ENCODE results near the gene LDB1. TPM values are rescaled to one million over a fixed set of nuclear protein-coding genes. Genes with fewer than 3 reads are reported as not detected.
A peak's percentile ranks its signal among the peaks of the same experiment; 100 is the strongest.

LDB1 gene
- total RNA-seq, 1 donor from 2014 or later: 46.4 TPM

DNA sequence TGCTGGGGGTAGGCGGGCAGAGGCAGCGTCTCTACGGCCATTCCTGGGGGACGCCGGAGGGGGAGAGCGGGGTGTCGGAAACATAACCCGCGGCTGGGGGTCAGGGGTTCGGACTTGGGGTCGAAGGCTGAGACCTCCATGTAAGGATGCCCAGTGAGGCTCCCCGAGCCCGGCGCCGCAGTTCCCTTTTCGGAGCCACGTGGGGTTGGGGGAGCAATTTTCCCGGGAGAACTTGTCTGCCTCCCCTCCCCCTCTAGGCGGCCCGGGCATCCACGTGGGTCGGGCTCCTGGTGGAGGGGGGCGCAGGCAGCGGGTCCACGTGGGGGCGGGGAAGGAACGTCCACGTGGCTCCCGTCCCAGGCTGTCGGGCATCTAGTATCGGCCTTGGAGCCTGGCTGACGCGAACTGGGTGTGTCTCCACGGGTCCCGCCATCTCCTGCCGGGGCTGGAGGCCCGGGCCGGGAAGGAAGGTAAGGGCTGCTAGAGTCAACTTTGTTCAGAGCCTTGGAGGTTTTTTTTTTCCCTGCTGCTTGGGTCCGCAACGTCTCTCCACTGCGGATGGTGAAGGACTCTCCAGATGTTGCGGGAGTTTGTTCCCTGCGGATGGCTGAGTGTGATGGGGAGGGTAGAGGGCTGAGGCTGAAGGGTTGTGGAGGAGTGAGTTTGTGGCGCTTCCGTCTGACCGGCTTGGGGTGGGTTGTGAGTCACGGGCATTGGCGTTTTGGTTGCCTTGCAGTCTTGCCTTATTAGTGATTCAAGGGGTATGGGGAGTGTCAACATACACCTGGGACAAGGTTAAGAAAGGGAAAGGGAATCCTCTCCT, 13.4 kb upstream of the LDB1 start:
- peak overlapping the region; percentile 91 for H3K4me3 ChIP-seq
- H3K79me2 ChIP-seq (ENCODE audit: low read depth): peaks cover 58% of the 10 kb centered on the region
- DNase-seq (ENCODE audit: low spot score): peak; percentile 65
- peak overlapping the region; percentile 93 for H3K27ac Mint-ChIP-seq
- no peaks in the 10 kb centered on the region for H3K27me3 ChIP-seq
- peak overlapping the region; percentile 96 for H3K4me2 ChIP-seq
- peaks cover 8% of the 10 kb centered on the region for H3K27me3 Mint-ChIP-seq (ENCODE audit: insufficient read depth, low read depth)
- H2AFZ ChIP-seq (replicated peaks): peak overlapping the region; percentile 70
- peaks cover 23% of the 10 kb centered on the region for H3K4me1 Mint-ChIP-seq
- peak overlapping the region; percentile 18 for H3K27ac ChIP-seq
- H3K9me3 ChIP-seq (ENCODE audit: low read depth): no peaks in the 10 kb centered on the region
- H3K4me3 Mint-ChIP-seq: peak overlapping the region; percentile 99
- H3F3A ChIP-seq (ENCODE audit: low read depth): peaks cover 4% of the 10 kb centered on the region
- H4K20me1 ChIP-seq (ENCODE audit: low read depth): peaks cover 51% of the 10 kb centered on the region
- H3K4me1 ChIP-seq: peaks cover 16% of the 10 kb centered on the region
- peak overlapping the region; percentile 71 for H3K9ac ChIP-seq
- no peaks in the 10 kb centered on the region for H3K36me3 ChIP-seq
- TF ChIP-seq EZH2phosphoT487 (IDR thresholded peaks at IDR 0.05) (no peak), EZH2 (IDR thresholded peaks at IDR 0.05) (no peak)
- TF ChIP-seq, protein P1, sequence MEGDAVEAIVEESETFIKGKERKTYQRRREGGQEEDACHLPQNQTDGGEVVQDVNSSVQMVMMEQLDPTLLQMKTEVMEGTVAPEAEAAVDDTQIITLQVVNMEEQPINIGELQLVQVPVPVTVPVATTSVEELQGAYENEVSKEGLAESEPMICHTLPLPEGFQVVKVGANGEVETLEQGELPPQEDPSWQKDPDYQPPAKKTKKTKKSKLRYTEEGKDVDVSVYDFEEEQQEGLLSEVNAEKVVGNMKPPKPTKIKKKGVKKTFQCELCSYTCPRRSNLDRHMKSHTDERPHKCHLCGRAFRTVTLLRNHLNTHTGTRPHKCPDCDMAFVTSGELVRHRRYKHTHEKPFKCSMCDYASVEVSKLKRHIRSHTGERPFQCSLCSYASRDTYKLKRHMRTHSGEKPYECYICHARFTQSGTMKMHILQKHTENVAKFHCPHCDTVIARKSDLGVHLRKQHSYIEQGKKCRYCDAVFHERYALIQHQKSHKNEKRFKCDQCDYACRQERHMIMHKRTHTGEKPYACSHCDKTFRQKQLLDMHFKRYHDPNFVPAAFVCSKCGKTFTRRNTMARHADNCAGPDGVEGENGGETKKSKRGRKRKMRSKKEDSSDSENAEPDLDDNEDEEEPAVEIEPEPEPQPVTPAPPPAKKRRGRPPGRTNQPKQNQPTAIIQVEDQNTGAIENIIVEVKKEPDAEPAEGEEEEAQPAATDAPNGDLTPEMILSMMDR (IDR thresholded peaks at IDR 0.05): no peak
- peaks cover 8% of the 10 kb centered on the region for H3K36me3 Mint-ChIP-seq
- no peaks in the 10 kb centered on the region for H3K9me3 Mint-ChIP-seq

DNA sequence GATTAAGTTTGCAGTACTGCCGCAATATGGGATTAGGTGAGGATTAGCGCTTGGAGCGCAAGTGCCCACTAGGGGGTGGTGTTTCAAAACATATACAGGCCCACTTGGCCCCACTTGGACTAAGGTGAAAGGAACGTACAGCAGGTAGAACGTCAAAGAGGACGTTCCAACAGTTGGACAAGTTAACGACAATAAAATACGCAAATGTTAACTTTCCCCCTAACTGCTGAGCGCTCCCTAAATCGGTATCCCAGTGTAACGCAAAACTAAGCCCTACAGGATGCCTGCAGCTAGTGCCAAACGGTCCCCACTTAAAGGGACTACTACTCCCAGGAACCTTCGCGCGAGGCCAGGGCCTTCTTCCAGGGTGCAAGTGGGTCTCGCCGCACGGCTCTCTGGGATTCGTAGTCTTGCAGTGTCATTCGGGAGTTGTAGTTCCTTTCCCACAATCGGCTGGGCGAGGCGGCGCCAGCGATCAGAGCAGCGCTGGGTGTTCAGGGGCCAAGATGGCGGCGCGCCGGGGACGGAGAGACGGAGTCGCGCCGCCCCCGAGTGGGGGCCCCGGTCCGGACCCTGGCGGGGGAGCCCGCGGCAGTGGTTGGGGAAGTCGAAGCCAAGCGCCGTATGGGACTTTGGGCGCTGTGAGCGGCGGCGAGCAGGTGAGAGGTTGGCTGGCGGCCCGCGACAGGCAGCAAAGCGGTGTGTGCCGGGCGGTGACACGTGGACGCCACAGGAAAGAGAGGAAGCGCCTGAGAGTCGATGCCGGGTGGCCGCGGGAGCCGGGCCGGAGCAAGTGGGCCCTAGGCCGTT, 12.6 kb upstream of the LDB1 start, which contains the start of gene PPRC1:
PPRC1 (plus strand) TSS at position 478 of the 810 bp plus-strand sequence; CDS start at position 507, 29 bp downstream.
- no peaks in the 10 kb centered on the region for H3K9me3 Mint-ChIP-seq
- Histone ChIP-seq H3K27ac (peak within 1 kb of the TSS; percentile 18), H3K79me2 (ENCODE audit: low read depth) (peaks cover 49% of the 10 kb centered on the region), H3F3A (ENCODE audit: low read depth) (peaks cover 4% of the 10 kb centered on the region), H3K9ac (peak within 1 kb of the TSS; percentile 71), H3K27me3 (no peaks in the 10 kb centered on the region), H3K9me3 (ENCODE audit: low read depth) (no peaks in the 10 kb centered on the region), H4K20me1 (ENCODE audit: low read depth) (peaks cover 43% of the 10 kb centered on the region), H3K36me3 (no peaks in the 10 kb centered on the region), H3K4me1 (peaks cover 16% of the 10 kb centered on the region), H2AFZ (replicated peaks) (peak within 1 kb of the TSS; percentile 70), H3K4me2 (peak within 1 kb of the TSS; percentile 96), H3K4me3 (peak within 1 kb of the TSS; percentile 91)
- H3K4me1 Mint-ChIP-seq: peaks cover 23% of the 10 kb centered on the region
- peaks cover 8% of the 10 kb centered on the region for H3K27me3 Mint-ChIP-seq (ENCODE audit: insufficient read depth, low read depth)
- no peak for TF ChIP-seq EZH2phosphoT487 (IDR thresholded peaks at IDR 0.05)
- TF ChIP-seq, protein P1 (IDR thresholded peaks at IDR 0.05): peak; percentile 93
- H3K27ac Mint-ChIP-seq: peak within 1 kb of the TSS; percentile 93
- H3K4me3 Mint-ChIP-seq: peak within 1 kb of the TSS; percentile 99
- H3K36me3 Mint-ChIP-seq: peaks cover 3% of the 10 kb centered on the region
- DNase-seq (ENCODE audit: low spot score): peak; percentile 99

- Mint-ChIP-seq H3K27me3 (ENCODE audit: insufficient read depth, low read depth) (peaks cover 8% of the 10 kb centered on the region), H3K27ac (no peak overlapping the region), H3K9me3 (no peaks in the 10 kb centered on the region), H3K4me1 (peaks cover 23% of the 10 kb centered on the region), H3K36me3 (peaks cover 3% of the 10 kb centered on the region), H3K4me3 (peak overlapping the region; percentile 99)
- peak overlapping the region; percentile 69 for H3K4me2 ChIP-seq
- no peak overlapping the region for H3K9ac ChIP-seq
- H3K9me3 ChIP-seq (ENCODE audit: low read depth): no peaks in the 10 kb centered on the region
- no peak for DNase-seq (ENCODE audit: low spot score)
- H3K36me3 ChIP-seq: no peaks in the 10 kb centered on the region
- no peaks in the 10 kb centered on the region for H3K27me3 ChIP-seq
- peaks cover 4% of the 10 kb centered on the region for H3F3A ChIP-seq (ENCODE audit: low read depth)
- peak overlapping the region; percentile 70 for H2AFZ ChIP-seq (replicated peaks)
- no peak for TF ChIP-seq EZH2phosphoT487 (IDR thresholded peaks at IDR 0.05)
- TF ChIP-seq, protein P1 (IDR thresholded peaks at IDR 0.05): no peak
- peaks cover 16% of the 10 kb centered on the region for H3K4me1 ChIP-seq
- H4K20me1 ChIP-seq (ENCODE audit: low read depth): peaks cover 37% of the 10 kb centered on the region
- no peak overlapping the region for H3K27ac ChIP-seq
- peak overlapping the region; percentile 91 for H3K4me3 ChIP-seq
- H3K79me2 ChIP-seq (ENCODE audit: low read depth): peaks cover 43% of the 10 kb centered on the region
Observed at GRCh38 chr10:102132193-102132562, 12.0 kb upstream of the LDB1 start.
